Activated CD8-positive, alpha-beta memory T cell treated with anti-CD3 and anti-CD28 coated beads, Interleukin-2, amount 10 ng/mL, durations not matched to agents 7 days and 5 days (primary cell): ENCODE measurements around the gene MAP4K4. TPM values are rescaled to one million over a fixed set of nuclear protein-coding genes. Genes with fewer than 3 reads are reported as not detected.

Source experiments
- ATAC-seq: fragments of 150-1000 bp; cut with Tn5 transposase; one replicate; pipeline ENCODE4 v1.10.0; 2021; ENCODE audit warnings: moderate library complexity
- CTCF ChIA-PET: fragments of 350-600 bp; sonication (Branson Sonifier 250); formaldehyde crosslinking; loops from one replicate; lab custom pipeline; 2021; ENCODE audit warnings: antibody characterized with exemption; lab: Charles Lee
- DNase-seq: peaks from one replicate; pipeline ENCODE4 v3.0.0-alpha.2; 2020
- H3K27ac Mint-ChIP-seq: one replicate; pipeline ENCODE4 v1.8.0; 2021; ENCODE audit warnings: mild to moderate bottlenecking, mixed read lengths
- H3K27me3 Mint-ChIP-seq: one replicate; pipeline ENCODE4 v1.8.0; 2021; ENCODE audit warnings: mixed read lengths
- H3K36me3 Mint-ChIP-seq: one replicate; pipeline ENCODE4 v1.8.0; 2021; ENCODE audit warnings: mild to moderate bottlenecking, mixed read lengths
- H3K4me1 Mint-ChIP-seq: one replicate; pipeline ENCODE4 v1.8.0; 2021; ENCODE audit warnings: mixed read lengths
- H3K4me3 Mint-ChIP-seq: one replicate; pipeline ENCODE4 v1.8.0; 2021; ENCODE audit warnings: mild to moderate bottlenecking, moderate library complexity, mixed read lengths
- H3K9me3 Mint-ChIP-seq: one replicate; pipeline ENCODE4 v1.8.0; 2022; ENCODE audit warnings: low read depth, mixed read lengths
- total RNA-seq, 2 experiments: library from RNA; stranded (reverse); gene quantifications; one replicate each; pipeline ENCODE4 v1.2.3, GENCODE V29; 2021

The MAP4K4 gene
- total RNA-seq, 2 experiments from 2014 or later: 42.8 to 45.9 TPM

DNA sequence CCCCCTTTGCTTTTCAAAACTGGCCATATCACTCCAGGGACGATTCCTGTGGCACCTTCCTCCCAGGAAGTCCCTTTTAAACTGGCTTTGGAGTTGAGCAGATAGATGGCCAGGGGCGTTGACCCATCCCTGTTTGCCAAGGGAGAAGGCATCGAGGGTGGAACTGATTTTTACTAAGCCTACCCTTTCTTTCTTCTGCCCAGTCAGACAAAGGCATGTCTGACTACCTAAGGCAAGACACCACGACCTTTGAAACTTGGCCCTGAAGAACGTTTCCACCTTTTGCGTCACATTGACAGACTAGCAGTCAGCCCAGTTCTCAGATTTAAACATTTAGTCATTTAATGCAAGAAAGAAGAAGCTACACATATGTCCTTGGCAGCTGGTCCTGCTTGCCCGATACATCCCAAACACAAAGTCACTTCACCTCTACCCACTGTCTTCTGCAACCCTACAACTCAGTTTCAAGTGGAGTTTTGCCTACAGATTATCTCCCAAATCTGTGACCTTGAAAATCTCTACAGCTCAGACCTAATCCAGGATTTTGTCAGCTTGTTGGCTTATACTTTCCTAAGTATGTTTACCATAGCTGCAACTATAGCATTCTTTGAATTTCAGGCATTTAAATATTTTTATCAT, 192.1 kb downstream of the MAP4K4 start:
- CTCF ChIA-PET: no interaction called here

DNA sequence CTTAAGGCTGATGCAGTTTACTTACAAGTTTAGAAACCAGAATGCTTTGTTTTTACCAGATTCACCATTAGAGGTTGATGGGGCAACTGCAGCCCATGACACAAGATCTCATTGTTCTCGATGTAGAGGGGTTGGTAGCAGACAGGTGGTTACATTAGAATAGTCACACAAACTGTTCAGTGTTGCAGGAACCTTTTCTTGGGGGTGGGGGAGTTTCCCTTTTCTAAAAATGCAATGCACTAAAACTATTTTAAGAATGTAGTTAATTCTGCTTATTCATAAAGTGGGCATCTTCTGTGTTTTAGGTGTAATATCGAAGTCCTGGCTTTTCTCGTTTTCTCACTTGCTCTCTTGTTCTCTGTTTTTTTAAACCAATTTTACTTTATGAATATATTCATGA, 194.9 kb downstream of the MAP4K4 start:
- no peaks in the 10 kb centered on the region for H3K9me3 Mint-ChIP-seq
- no peak for ATAC-seq
- H3K27me3 Mint-ChIP-seq: no peaks in the 10 kb centered on the region
- peaks cover 46% of the 10 kb centered on the region for H3K36me3 Mint-ChIP-seq
- H3K4me3 Mint-ChIP-seq: no peak overlapping the region
- DNase-seq: no peak
- H3K4me1 Mint-ChIP-seq: no peaks in the 10 kb centered on the region
- CTCF ChIA-PET: interaction anchor here (1.5 kb wide), 1 partner anchor 9 kb away, joined by 4 read pairs; no protein-coding TSS in a partner anchor
- no peak overlapping the region for H3K27ac Mint-ChIP-seq

More for the DNA sequence above, 192.1 kb downstream of the MAP4K4 start:
- Mint-ChIP-seq H3K9me3 (no peaks in the 10 kb centered on the region), H3K4me1 (no peaks in the 10 kb centered on the region), H3K4me3 (no peak overlapping the region), H3K27me3 (no peaks in the 10 kb centered on the region), H3K36me3 (peaks cover 49% of the 10 kb centered on the region), H3K27ac (no peak overlapping the region)
- DNase-seq (no peak), ATAC-seq (no peak)

DNA sequence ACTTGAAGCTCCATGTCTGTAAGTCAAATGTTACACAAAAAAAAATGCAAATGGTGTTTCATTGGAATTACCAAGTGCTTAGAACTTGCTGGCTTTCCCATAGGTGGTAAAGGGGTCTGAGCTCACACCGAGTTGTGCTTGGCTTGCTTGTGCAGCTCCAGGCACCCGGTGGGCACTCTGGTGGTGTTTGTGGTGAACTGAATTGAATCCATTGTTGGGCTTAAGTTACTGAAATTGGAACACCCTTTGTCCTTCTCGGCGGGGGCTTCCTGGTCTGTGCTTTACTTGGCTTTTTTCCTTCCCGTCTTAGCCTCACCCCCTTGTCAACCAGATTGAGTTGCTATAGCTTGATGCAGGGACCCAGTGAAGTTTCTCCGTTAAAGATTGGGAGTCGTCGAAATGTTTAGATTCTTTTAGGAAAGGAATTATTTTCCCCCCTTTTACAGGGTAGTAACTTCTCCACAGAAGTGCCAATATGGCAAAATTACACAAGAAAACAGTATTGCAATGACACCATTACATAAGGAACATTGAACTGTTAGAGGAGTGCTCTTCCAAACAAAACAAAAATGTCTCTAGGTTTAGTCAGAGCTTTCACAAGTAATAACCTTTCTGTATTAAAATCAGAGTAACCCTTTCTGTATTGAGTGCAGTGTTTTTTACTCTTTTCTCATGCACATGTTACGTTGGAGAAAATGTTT, 196.3 kb downstream of the MAP4K4 start:
- H3K27ac Mint-ChIP-seq: no peak overlapping the region
- H3K27me3 Mint-ChIP-seq: no peaks in the 10 kb centered on the region
- no peak overlapping the region for H3K4me3 Mint-ChIP-seq
- ATAC-seq (no peak), DNase-seq (no peak)
- H3K36me3 Mint-ChIP-seq: peaks cover 35% of the 10 kb centered on the region
- CTCF ChIA-PET: interaction anchor here (1.5 to 2.3 kb wide), 2 partner anchors 10 to 347 kb away, joined by 4 to 9 read pairs; no protein-coding TSS in a partner anchor
- H3K9me3 Mint-ChIP-seq: no peaks in the 10 kb centered on the region
- no peaks in the 10 kb centered on the region for H3K4me1 Mint-ChIP-seq

DNA sequence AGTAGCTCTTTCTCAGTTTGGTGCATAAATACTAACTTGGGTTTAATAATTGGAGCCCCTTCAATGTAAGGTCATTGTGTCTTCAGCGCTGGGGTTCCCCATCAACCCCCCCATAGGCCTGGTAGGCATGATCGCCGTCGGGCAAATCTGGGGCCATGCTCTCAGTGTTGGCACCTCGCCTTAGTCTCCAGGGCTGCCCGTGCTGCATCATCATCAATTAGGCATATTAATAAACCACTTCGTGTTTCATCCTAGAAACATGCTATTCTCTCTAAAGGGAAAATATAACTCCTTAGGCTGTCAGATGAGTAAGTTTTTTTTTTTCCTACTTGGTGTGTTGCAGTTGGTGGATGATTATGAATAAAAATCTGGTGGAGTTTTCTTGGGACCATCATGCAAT, 197.5 kb downstream of the MAP4K4 start:
- Mint-ChIP-seq H3K27me3 (peaks cover 3% of the 10 kb centered on the region), H3K36me3 (peaks cover 30% of the 10 kb centered on the region), H3K27ac (no peak overlapping the region), H3K4me1 (peaks cover 3% of the 10 kb centered on the region), H3K9me3 (no peaks in the 10 kb centered on the region), H3K4me3 (no peak overlapping the region)
- ATAC-seq (no peak), DNase-seq (no peak)
- CTCF ChIA-PET: interaction anchor here (0.9 to 2.3 kb wide), 2 partner anchors 18 to 346 kb away, joined by 3 to 9 read pairs; no protein-coding TSS in a partner anchor

DNA sequence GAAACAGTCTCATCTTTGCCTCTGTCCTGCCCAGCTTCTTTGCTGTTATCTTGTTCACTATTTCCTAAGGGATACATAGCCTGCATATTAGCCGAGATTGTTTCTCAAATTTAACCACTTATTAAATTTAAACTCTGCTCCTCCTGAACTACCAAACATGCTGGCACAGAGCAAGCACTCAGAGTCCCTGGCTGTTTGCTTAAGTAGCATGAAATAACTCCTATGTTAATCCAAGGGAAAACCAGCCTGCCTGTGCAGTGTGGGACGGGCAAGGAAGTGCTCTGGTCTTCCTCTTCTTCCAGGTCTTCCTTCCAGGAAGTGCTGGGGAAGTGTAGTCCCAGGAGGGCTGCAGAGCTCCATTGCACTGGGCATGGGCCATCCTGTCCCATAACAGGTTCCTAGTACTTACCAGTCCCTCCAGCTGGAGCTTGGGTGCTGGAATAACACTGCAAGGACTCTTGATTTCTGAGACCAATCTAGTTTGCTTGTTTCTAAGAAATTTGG, 198.4 kb downstream of the MAP4K4 start:
- Mint-ChIP-seq H3K4me3 (no peak overlapping the region), H3K36me3 (peaks cover 30% of the 10 kb centered on the region), H3K9me3 (peaks cover 2% of the 10 kb centered on the region), H3K4me1 (peaks cover 9% of the 10 kb centered on the region), H3K27me3 (peaks cover 3% of the 10 kb centered on the region), H3K27ac (no peak overlapping the region)
- DNase-seq (no peak), ATAC-seq (no peak)
- CTCF ChIA-PET: interaction anchor here (0.9 to 2.3 kb wide), 3 partner anchors 19 to 345 kb away, joined by 3 to 9 read pairs (median 3); no protein-coding TSS in a partner anchor

DNA sequence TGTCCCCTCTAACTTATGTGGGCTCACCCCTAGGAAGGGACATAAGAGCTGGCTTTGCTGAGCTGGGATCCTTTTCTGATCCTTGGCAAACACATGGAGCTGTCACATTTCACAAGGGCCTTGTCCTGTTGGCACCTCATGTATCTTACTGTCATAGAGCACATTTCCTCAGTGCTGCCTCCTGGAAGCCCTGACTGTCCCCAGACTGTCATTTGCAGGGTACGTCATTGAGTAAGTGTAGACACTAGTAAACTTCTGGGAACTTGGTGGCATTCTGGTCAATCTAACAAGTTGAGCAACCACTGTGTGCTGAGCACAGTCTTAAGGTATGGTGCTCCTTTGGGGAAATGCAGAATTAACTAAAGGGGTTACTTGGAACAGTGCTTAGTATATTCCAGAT, 199.8 kb downstream of the MAP4K4 start:
- Mint-ChIP-seq H3K9me3 (peaks cover 6% of the 10 kb centered on the region), H3K36me3 (peaks cover 21% of the 10 kb centered on the region), H3K27me3 (peaks cover 3% of the 10 kb centered on the region), H3K4me1 (peaks cover 9% of the 10 kb centered on the region), H3K27ac (no peak overlapping the region), H3K4me3 (no peak overlapping the region)
- CTCF ChIA-PET: no interaction called here
- DNase-seq: no peak
- no peak for ATAC-seq

DNA sequence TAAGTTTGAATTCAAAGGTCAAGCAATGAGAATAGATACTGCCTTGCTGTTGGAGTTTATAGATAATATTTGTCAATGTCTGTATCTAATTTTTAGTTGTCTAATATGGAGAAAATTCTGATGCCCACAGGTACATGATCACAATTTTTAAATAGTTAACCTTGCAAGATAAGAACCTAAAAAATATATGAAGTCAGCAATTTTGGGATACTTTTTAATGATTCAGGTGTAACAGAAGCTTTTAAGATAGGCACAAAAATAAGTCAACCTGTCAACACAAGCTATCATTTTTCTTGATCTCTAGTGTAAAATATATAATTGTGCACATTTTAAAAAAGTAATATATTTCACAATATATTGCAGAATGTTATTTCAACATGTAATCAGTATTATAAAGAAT, 201.8 kb downstream of the MAP4K4 start:
- Mint-ChIP-seq H3K9me3 (peaks cover 7% of the 10 kb centered on the region), H3K4me1 (peaks cover 9% of the 10 kb centered on the region), H3K27ac (no peak overlapping the region), H3K36me3 (peaks cover 5% of the 10 kb centered on the region), H3K27me3 (peaks cover 3% of the 10 kb centered on the region), H3K4me3 (no peak overlapping the region)
- CTCF ChIA-PET: no interaction called here
- ATAC-seq: no peak
- no peak for DNase-seq

DNA sequence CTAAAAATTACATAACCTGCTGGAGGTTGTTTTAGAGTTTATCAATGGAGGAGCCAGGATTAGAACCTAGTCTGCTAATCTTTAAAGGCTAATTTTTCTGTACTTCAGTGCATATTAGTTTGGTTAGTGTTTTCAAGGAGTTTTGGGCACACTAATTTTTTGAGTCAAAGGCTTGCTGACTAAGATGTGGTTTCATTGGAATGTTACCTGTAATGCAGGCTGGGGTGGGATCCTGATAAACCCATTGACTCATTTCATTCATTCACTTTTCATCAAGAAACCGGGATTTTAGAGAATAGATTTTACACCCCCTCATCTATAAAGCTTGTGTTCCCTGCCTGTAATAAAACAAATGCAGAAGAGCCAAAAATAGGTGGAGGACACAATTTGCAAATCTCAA, 202.4 kb downstream of the MAP4K4 start:
- DNase-seq: no peak
- Mint-ChIP-seq H3K36me3 (peaks cover 5% of the 10 kb centered on the region), H3K4me1 (peaks cover 9% of the 10 kb centered on the region), H3K27ac (no peak overlapping the region), H3K27me3 (peaks cover 3% of the 10 kb centered on the region), H3K9me3 (peaks cover 8% of the 10 kb centered on the region), H3K4me3 (no peak overlapping the region)
- CTCF ChIA-PET: no interaction called here
- ATAC-seq: no peak

DNA sequence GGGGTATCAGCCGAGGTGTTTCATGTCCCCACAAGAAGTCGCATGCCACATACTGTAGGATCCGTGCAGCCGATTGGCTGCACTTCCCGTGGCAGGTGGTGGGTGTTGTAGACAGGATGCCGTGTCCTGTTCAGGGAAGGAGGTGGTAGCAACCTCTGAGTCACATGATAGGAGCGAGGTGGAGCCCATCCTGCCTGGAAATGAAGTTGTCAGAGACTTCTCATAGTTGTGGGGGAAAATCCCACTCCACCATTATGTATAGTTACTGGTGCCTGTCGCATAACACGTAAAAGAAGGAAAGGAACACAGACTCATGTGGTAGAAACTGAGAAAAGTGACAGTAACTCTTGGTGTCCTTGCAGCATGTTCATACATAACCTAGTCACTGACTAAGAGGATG, 202.9 kb downstream of the MAP4K4 start:
- ATAC-seq: peak; percentile 39
- H3K4me3 Mint-ChIP-seq: no peak overlapping the region

DNA sequence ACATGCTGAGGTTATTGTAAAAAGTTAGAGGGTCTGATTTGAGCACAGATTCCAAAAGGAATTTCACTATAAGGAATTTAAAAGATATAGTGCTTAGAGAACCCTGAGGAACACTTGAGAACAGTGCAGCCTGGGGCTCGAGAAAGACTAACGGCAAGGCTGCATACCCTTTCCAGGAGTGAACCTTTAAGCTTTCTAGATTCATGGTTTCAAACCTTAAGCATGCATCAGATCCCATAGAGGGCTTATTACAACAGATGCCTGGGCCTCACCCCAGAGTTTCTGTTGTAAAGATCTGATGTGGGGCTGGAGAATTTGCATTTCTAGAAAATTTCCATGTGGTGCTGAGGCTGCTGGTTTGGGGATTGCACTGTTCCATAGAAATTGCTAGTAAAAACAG, 203.7 kb downstream of the MAP4K4 start:
- Mint-ChIP-seq H3K27me3 (peaks cover 3% of the 10 kb centered on the region), H3K9me3 (peaks cover 16% of the 10 kb centered on the region), H3K4me1 (peaks cover 9% of the 10 kb centered on the region), H3K4me3 (no peak overlapping the region), H3K36me3 (peaks cover 2% of the 10 kb centered on the region), H3K27ac (no peak overlapping the region)
- DNase-seq: no peak
- ATAC-seq: no peak
- CTCF ChIA-PET: interaction anchor here (1.2 kb wide), 1 partner anchor 17 kb away, joined by 3 read pairs; no protein-coding TSS in a partner anchor

More for the DNA sequence above, 202.9 kb downstream of the MAP4K4 start:
- Mint-ChIP-seq H3K9me3 (peaks cover 11% of the 10 kb centered on the region), H3K27ac (no peak overlapping the region), H3K4me1 (peaks cover 9% of the 10 kb centered on the region), H3K27me3 (peaks cover 3% of the 10 kb centered on the region), H3K36me3 (peaks cover 5% of the 10 kb centered on the region)
- CTCF ChIA-PET: no interaction called here
- no peak for DNase-seq

DNA sequence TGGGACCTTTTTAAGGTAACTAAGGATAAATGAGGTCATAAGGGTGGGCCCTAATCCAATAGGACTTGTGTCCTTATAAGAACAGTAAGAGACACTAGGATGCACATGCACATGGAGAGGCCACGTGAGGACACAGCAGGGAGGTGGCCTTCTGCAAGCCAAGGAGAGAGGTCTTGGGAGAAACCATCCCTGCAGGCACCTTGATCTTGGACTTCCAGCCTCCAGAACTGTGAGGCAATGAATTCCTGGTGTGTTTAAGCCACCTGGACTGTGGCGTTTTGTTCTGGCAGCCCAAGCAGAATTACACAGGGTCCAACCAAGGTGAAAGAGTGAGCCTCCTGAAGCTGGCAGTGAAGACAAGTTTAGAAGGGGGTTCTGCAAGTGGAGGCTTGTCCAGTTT, 204.7 kb downstream of the MAP4K4 start:
- DNase-seq (no peak), ATAC-seq (no peak)
- Mint-ChIP-seq H3K36me3 (no peaks in the 10 kb centered on the region), H3K4me3 (no peak overlapping the region), H3K4me1 (peaks cover 9% of the 10 kb centered on the region), H3K27ac (no peak overlapping the region), H3K9me3 (peaks cover 16% of the 10 kb centered on the region), H3K27me3 (peaks cover 3% of the 10 kb centered on the region)
- CTCF ChIA-PET: interaction anchor here (1.2 kb wide), 1 partner anchor 18 kb away, joined by 3 read pairs; no protein-coding TSS in a partner anchor

DNA sequence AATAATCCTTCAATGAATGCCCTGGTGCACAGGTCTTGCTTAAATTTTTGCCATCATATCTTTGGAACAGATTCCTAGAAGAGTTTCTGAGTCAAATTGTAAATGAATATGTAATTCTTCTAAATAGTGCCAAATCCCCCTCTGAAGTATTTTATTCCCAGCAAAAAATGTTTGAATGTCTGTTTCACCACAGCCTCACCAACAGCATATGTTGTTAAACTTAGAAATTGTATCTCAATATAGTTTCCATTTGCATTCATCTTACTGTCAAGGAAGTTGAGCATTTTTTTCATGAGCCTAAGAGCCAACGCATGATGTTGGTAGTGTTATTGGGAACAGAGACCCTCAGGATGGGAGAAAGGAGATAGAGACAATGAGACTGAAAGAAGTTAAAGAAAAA, 207.4 kb downstream of the MAP4K4 start:
- peaks cover 21% of the 10 kb centered on the region for H3K9me3 Mint-ChIP-seq

DNA sequence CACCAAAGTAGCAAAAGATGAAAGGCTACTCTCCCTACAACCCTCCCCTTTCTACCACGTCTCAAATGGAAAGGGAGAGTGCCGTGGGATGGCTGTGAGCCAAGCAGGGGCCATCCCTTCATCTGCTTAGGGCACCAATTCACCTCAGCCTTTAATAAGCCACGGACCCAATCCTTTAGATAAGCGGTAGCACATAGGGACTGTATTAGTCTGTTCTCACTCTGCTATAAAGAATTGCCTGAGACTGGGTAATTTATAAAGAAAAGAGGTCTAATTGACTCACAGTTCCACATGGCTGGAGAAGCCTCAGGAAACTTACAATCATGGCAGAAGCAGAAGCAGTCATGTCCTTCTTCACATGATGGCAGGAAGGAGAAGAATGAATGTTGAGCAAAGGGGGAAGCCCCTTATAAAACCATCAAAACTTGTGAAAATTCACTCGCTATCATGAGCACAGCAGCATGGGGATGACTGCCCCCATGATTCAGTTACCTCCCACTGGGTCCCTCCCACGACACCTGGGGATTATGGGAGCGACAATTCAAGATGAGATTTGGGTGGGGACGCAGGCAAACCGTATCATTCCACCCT, 208.3 kb downstream of the MAP4K4 start:
- ATAC-seq: no peak

More for the DNA sequence above, 207.4 kb downstream of the MAP4K4 start:
- no peak overlapping the region for H3K27ac Mint-ChIP-seq
- DNase-seq (no peak), ATAC-seq (no peak)
- H3K36me3 Mint-ChIP-seq: peaks cover 8% of the 10 kb centered on the region
- H3K4me1 Mint-ChIP-seq: peaks cover 7% of the 10 kb centered on the region
- CTCF ChIA-PET: no interaction called here
- H3K4me3 Mint-ChIP-seq: no peak overlapping the region
- peaks cover under 1% of the 10 kb centered on the region for H3K27me3 Mint-ChIP-seq

More for the DNA sequence above, 208.3 kb downstream of the MAP4K4 start:
- Mint-ChIP-seq H3K4me1 (no peaks in the 10 kb centered on the region), H3K27ac (no peak overlapping the region), H3K9me3 (peaks cover 28% of the 10 kb centered on the region), H3K36me3 (peaks cover 10% of the 10 kb centered on the region), H3K4me3 (no peak overlapping the region), H3K27me3 (peaks cover 2% of the 10 kb centered on the region)
- DNase-seq: no peak
- CTCF ChIA-PET: no interaction called here
